ENCODE results near the gene RCAN2.
"Not testable (repeated sequence)": the region's sequence is repeated elsewhere in the genome, so short reads cannot be mapped to it uniquely, and the experiment has no call there.

RCAN2 gene

GRCh38 chr6:46387728-46388127 is 103.5 kb downstream of the RCAN2 start:
- not testable (repeated sequence) for DNase-seq (ENCODE audit: low read depth in 2 of 2)

- DNase-seq (ENCODE audit: low read depth in 2 of 2) = no peak
Measured at GRCh38 chr6:46381579-46381978, 109.7 kb downstream of the RCAN2 start.

GRCh38 chr6:46381057-46381456 is 110.2 kb downstream of the RCAN2 start:
- no peak for DNase-seq (ENCODE audit: low read depth in 2 of 2)

GRCh38 chr6:46380152-46380807 is 111.0 kb downstream of the RCAN2 start:
- DNase-seq (ENCODE audit: low read depth in 2 of 2) = no peak

- no peak for DNase-seq (ENCODE audit: low read depth in 2 of 2)
Measured at GRCh38 chr6:46378882-46379416, 112.3 kb downstream of the RCAN2 start.

- DNase-seq (ENCODE audit: low read depth in 2 of 2) = no peak
Measured at GRCh38 chr6:46378161-46378881, 112.9 kb downstream of the RCAN2 start.

GRCh38 chr6:46377209-46377608 is 114.0 kb downstream of the RCAN2 start:
- DNase-seq (ENCODE audit: low read depth in 2 of 2) = no peak

- no peak for DNase-seq (ENCODE audit: low read depth in 2 of 2)
Measured at GRCh38 chr6:46376562-46377061, 114.6 kb downstream of the RCAN2 start.

GRCh38 chr6:46370622-46371021 is 120.6 kb downstream of the RCAN2 start:
- DNase-seq (ENCODE audit: low read depth in 2 of 2) = no peak

GRCh38 chr6:46368169-46368536 is 123.1 kb downstream of the RCAN2 start:
- no peak for DNase-seq (ENCODE audit: low read depth in 2 of 2)

GRCh38 chr6:46367354-46368168 is 123.7 kb downstream of the RCAN2 start:
- DNase-seq (ENCODE audit: low read depth in 2 of 2) = no peak

GRCh38 chr6:46366190-46366900 is 124.9 kb downstream of the RCAN2 start:
- DNase-seq (ENCODE audit: low read depth in 2 of 2) = no peak

- no peak for DNase-seq (ENCODE audit: low read depth in 2 of 2)
Measured at GRCh38 chr6:46357591-46357990, 133.7 kb downstream of the RCAN2 start.

GRCh38 chr6:46356543-46356942 is 134.7 kb downstream of the RCAN2 start:
- no peak for DNase-seq (ENCODE audit: low read depth in 2 of 2)

GRCh38 chr6:46353528-46353927 is 137.7 kb downstream of the RCAN2 start:
- DNase-seq (ENCODE audit: low read depth in 2 of 2) = no peak

GRCh38 chr6:46352541-46353268 is 138.5 kb downstream of the RCAN2 start:
- DNase-seq (ENCODE audit: low read depth in 2 of 2) = no peak

- DNase-seq (ENCODE audit: low read depth in 2 of 2) = no peak
Measured at GRCh38 chr6:46350714-46351113, 140.5 kb downstream of the RCAN2 start.

GRCh38 chr6:46347669-46348068 is 143.6 kb downstream of the RCAN2 start:
- no peak for DNase-seq (ENCODE audit: low read depth in 2 of 2)

- DNase-seq (ENCODE audit: low read depth in 2 of 2) = no peak
Measured at GRCh38 chr6:46340246-46340645, 151.0 kb downstream of the RCAN2 start.

- no peak for DNase-seq (ENCODE audit: low read depth in 2 of 2)
Measured at GRCh38 chr6:46338131-46338530, 153.1 kb downstream of the RCAN2 start.

GRCh38 chr6:46334442-46334841 is 156.8 kb downstream of the RCAN2 start:
- DNase-seq (ENCODE audit: low read depth in 2 of 2) = no peak
